Measurements from ENCODE around the gene CASP6.

The CASP6 gene

DNA sequence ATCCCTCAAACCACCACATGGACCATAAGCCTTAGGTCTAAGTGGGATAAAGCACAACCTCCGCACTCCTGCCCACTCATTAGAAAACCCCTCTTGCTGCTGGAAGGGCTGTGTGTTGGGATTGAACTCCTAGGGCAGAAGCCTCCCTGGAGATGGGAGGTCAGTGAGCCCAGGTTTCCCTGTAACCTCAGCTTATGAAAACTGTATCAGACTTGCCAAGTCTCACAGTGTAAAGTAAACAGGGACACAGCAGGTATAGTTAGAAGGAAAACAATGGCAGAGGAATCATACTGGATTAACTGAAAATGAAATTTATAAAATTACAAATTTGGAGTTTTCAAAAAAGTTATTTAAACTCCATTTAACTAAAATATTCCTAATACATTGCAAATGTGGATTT lies 29.9 kb downstream of the CASP6 start:
- Histone ChIP-seq H3K9me2 (replicated peaks; ENCODE audit: insufficient read depth, low read length) (no peaks in the 10 kb centered on the region), H3F3A (ENCODE audit: insufficient read depth, low read length) (no peaks in the 10 kb centered on the region), H3K4me1 (ENCODE audit: low read length) (no peaks in the 10 kb centered on the region), H4K20me1 (ENCODE audit: insufficient read depth, low read length) (no peaks in the 10 kb centered on the region), H3K4me3 (ENCODE audit: low read length) (no peak overlapping the region), H3K27me3 (replicated peaks; ENCODE audit: insufficient read depth, low read length) (no peaks in the 10 kb centered on the region), H3K27ac (ENCODE audit: low read length) (no peak overlapping the region), H2AFZ (ENCODE audit: low read length) (no peak overlapping the region), H3K9ac (ENCODE audit: low read length) (no peak overlapping the region), H3K36me3 (replicated peaks; ENCODE audit: insufficient read depth, low read length) (no peaks in the 10 kb centered on the region), H3K9me3 (replicated peaks; ENCODE audit: insufficient read depth, low read length) (no peaks in the 10 kb centered on the region), H3K4me2 (ENCODE audit: low read depth, low read length) (no peak overlapping the region), H3K79me2 (ENCODE audit: low read length) (no peaks in the 10 kb centered on the region)
- TF ChIP-seq, protein P1, sequence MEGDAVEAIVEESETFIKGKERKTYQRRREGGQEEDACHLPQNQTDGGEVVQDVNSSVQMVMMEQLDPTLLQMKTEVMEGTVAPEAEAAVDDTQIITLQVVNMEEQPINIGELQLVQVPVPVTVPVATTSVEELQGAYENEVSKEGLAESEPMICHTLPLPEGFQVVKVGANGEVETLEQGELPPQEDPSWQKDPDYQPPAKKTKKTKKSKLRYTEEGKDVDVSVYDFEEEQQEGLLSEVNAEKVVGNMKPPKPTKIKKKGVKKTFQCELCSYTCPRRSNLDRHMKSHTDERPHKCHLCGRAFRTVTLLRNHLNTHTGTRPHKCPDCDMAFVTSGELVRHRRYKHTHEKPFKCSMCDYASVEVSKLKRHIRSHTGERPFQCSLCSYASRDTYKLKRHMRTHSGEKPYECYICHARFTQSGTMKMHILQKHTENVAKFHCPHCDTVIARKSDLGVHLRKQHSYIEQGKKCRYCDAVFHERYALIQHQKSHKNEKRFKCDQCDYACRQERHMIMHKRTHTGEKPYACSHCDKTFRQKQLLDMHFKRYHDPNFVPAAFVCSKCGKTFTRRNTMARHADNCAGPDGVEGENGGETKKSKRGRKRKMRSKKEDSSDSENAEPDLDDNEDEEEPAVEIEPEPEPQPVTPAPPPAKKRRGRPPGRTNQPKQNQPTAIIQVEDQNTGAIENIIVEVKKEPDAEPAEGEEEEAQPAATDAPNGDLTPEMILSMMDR (IDR thresholded peaks at IDR 0.05; ENCODE audit: low read length) = no peak
- no peak for TF ChIP-seq EZH2phosphoT487 (IDR thresholded peaks at IDR 0.05; ENCODE audit: low read length)
- TF ChIP-seq EZH2 (optimal IDR thresholded peaks at IDR 0.05; ENCODE audit: low read depth, low read length) = no peak
- DNase-seq = no peak

DNA sequence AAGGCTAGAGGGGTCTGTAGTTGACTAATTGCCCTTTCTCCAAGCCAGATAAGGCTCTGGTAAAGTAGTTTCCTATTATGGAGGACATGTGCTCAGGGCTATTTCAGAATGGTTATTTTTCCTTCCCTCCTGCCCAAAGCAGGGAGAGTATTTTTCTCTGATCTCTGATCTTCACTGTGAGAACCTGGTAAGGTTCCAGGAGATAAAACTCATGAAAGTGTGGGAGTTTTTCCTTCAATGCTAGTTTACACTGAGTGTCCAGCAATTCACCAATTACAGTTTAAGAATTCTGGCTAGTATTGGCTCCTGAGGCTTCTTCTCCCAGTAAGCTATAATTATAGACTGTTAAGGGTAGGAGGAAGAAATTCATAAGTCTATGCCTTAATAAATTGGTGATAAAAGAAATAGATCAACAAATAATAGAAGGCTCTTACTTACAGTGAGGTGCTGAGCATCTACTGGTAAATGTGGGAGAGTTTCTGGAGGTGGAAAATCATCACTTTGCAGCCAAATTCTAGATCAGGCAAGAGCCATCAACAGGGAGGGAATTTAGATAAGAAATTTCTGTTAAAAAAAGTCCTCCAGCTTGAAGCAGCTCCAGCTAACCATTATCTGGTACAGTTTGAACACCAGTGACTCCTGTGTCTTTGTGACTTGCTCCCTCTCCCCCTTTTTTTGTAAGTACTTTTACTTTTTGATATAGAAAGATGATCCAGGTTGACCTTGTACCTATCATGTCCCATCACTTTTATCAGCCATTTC lies 30.9 kb downstream of the CASP6 start:
- Histone ChIP-seq H3K36me3 (replicated peaks; ENCODE audit: insufficient read depth, low read length) (no peaks in the 10 kb centered on the region), H3K9me2 (replicated peaks; ENCODE audit: insufficient read depth, low read length) (no peaks in the 10 kb centered on the region), H3K9me3 (replicated peaks; ENCODE audit: insufficient read depth, low read length) (no peaks in the 10 kb centered on the region), H4K20me1 (ENCODE audit: insufficient read depth, low read length) (no peaks in the 10 kb centered on the region), H3F3A (ENCODE audit: insufficient read depth, low read length) (no peaks in the 10 kb centered on the region), H3K27me3 (replicated peaks; ENCODE audit: insufficient read depth, low read length) (no peaks in the 10 kb centered on the region), H3K4me3 (ENCODE audit: low read length) (no peak overlapping the region), H3K27ac (ENCODE audit: low read length) (no peak overlapping the region), H3K9ac (ENCODE audit: low read length) (no peak overlapping the region), H3K4me1 (ENCODE audit: low read length) (no peaks in the 10 kb centered on the region), H2AFZ (ENCODE audit: low read length) (no peak overlapping the region), H3K79me2 (ENCODE audit: low read length) (no peaks in the 10 kb centered on the region), H3K4me2 (ENCODE audit: low read depth, low read length) (no peak overlapping the region)
- TF ChIP-seq EZH2 (optimal IDR thresholded peaks at IDR 0.05; ENCODE audit: low read depth, low read length) (no peak), EZH2phosphoT487 (IDR thresholded peaks at IDR 0.05; ENCODE audit: low read length) (no peak)
- TF ChIP-seq, protein P1 (IDR thresholded peaks at IDR 0.05; ENCODE audit: low read length) = no peak
- DNase-seq = no peak

DNA sequence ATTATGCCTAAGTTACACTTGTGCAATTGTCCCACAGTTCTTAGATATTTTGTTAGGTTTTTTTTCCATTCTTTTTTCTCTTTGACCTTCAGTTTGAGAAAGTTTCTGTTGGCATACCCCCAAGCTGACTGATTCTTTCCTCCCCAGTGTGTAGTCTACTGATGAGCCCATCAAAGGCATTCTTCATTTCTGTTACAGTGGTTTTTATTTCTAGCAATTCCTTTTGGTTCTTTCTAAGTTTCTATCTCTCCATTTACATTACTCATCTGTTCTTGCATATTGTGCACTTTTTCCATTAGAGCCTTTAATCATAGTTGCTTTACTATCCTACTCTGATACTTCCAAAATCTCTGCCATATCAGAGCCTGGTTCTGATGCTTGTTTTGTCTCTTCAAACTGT lies 31.9 kb downstream of the CASP6 start:
- Histone ChIP-seq H3K27ac (ENCODE audit: low read length) (no peak overlapping the region), H2AFZ (ENCODE audit: low read length) (no peak overlapping the region), H3K36me3 (replicated peaks; ENCODE audit: insufficient read depth, low read length) (no peaks in the 10 kb centered on the region), H3K9me2 (replicated peaks; ENCODE audit: insufficient read depth, low read length) (no peaks in the 10 kb centered on the region), H3K9me3 (replicated peaks; ENCODE audit: insufficient read depth, low read length) (no peaks in the 10 kb centered on the region), H3K9ac (ENCODE audit: low read length) (no peak overlapping the region), H3K79me2 (ENCODE audit: low read length) (no peaks in the 10 kb centered on the region), H3F3A (ENCODE audit: insufficient read depth, low read length) (no peaks in the 10 kb centered on the region), H3K4me2 (ENCODE audit: low read depth, low read length) (no peak overlapping the region), H3K4me1 (ENCODE audit: low read length) (no peaks in the 10 kb centered on the region), H3K27me3 (replicated peaks; ENCODE audit: insufficient read depth, low read length) (no peaks in the 10 kb centered on the region), H3K4me3 (ENCODE audit: low read length) (no peak overlapping the region), H4K20me1 (ENCODE audit: insufficient read depth, low read length) (no peaks in the 10 kb centered on the region)
- no peak for TF ChIP-seq EZH2 (optimal IDR thresholded peaks at IDR 0.05; ENCODE audit: low read depth, low read length)
- DNase-seq = no peak

DNA sequence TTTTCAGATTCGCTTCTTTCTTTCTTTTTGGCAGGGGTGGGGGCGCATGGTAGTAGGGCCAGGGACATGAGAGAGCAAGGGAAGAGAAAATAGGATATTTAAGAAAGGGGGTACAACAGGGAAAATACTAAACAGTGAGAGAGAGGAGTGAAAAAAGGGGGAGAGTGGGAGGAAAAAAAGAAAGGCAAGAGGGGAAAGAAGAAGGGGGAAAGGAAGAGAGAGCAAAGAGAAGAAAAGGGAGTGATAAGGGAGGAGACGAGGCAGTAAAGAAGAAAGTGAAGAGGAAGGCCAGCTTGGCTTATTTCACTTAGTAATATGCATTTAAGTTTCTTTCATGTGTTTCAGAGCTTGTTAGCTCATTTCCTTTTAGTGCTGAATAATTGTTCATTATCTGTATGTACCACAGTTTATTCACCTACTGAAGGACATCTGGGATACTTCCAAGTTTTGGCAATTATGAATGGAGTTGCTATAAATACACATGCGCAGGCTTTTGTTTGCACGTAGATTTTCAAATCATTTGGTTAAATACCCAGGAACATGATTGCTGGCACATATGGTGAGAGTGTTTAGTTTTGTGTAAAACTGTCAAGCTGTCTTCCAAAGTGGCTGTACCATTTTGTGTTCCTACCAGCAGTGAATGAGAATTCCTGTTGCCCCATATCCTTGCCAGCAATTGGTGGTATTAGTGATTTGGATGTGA lies 37.3 kb downstream of the CASP6 start:
- DNase-seq = no peak
- Histone ChIP-seq H3K36me3 (replicated peaks; ENCODE audit: insufficient read depth, low read length) (no peaks in the 10 kb centered on the region), H3K27ac (ENCODE audit: low read length) (no peak overlapping the region)

More for the DNA sequence above, 37.3 kb downstream of the CASP6 start:
- no peaks in the 10 kb centered on the region for H3K4me1 ChIP-seq (ENCODE audit: low read length)
- no peaks in the 10 kb centered on the region for H3K27me3 ChIP-seq (replicated peaks; ENCODE audit: insufficient read depth, low read length)
- H3K4me2 ChIP-seq (ENCODE audit: low read depth, low read length) = no peak overlapping the region
- H3K9me2 ChIP-seq (replicated peaks; ENCODE audit: insufficient read depth, low read length) = no peaks in the 10 kb centered on the region
- H3K9me3 ChIP-seq (replicated peaks; ENCODE audit: insufficient read depth, low read length) = no peaks in the 10 kb centered on the region
- TF ChIP-seq EZH2 (optimal IDR thresholded peaks at IDR 0.05; ENCODE audit: low read depth, low read length) = no peak
- TF ChIP-seq, protein P1 (IDR thresholded peaks at IDR 0.05; ENCODE audit: low read length) = no peak
- TF ChIP-seq EZH2phosphoT487 (IDR thresholded peaks at IDR 0.05; ENCODE audit: low read length) = no peak
- no peak overlapping the region for H3K9ac ChIP-seq (ENCODE audit: low read length)
- no peak overlapping the region for H3K4me3 ChIP-seq (ENCODE audit: low read length)
- H4K20me1 ChIP-seq (ENCODE audit: insufficient read depth, low read length) = no peaks in the 10 kb centered on the region
- H3F3A ChIP-seq (ENCODE audit: insufficient read depth, low read length) = no peaks in the 10 kb centered on the region
- H3K79me2 ChIP-seq (ENCODE audit: low read length) = no peaks in the 10 kb centered on the region
- no peak overlapping the region for H2AFZ ChIP-seq (ENCODE audit: low read length)
